T-helper 2 cell treated with Interferon-gamma antibody and Interleukin-4, amounts not matched to agents 5 μg/mL and 100 μg/mL, for 36 hours (primary cell): ENCODE data around the gene SPATC1L.
"Not testable (repeated sequence)": the region's sequence is repeated elsewhere in the genome, so short reads cannot be mapped to it uniquely, and the experiment has no call there.

Experiments used
- DNase-seq: peaks from one replicate; pipeline ENCODE4 v3.0.0; 2021; ENCODE audit warnings: low spot score
- H3K27ac Mint-ChIP-seq: one replicate; pipeline ENCODE4 v1.8.0; 2021; ENCODE audit warnings: mild to moderate bottlenecking, mixed read lengths
- H3K27me3 Mint-ChIP-seq: one replicate; pipeline ENCODE4 v1.8.0; 2021; ENCODE audit warnings: low read depth, mixed read lengths
- H3K36me3 Mint-ChIP-seq: one replicate; pipeline ENCODE4 v1.8.0; 2021; ENCODE audit warnings: low read depth, mixed read lengths
- H3K4me1 Mint-ChIP-seq: one replicate; pipeline ENCODE4 v1.8.0; 2021; ENCODE audit warnings: low read depth, mixed read lengths
- H3K4me3 Mint-ChIP-seq: one replicate; pipeline ENCODE4 v1.8.0; 2022; ENCODE audit warnings: mild to moderate bottlenecking, moderate library complexity, mixed read lengths
- H3K9me3 Mint-ChIP-seq: one replicate; pipeline ENCODE4 v1.8.0; 2021; ENCODE audit warnings: mixed read lengths

Gene SPATC1L

GRCh38 chr21:46141767-46142581, 42.3 kb downstream of the SPATC1L start:
- H3K27ac Mint-ChIP-seq: no peak overlapping the region
- DNase-seq: no peak
- peaks cover 11% of the 10 kb centered on the region for H3K4me1 Mint-ChIP-seq
- H3K4me3 Mint-ChIP-seq: no peak overlapping the region
- no peaks in the 10 kb centered on the region for H3K36me3 Mint-ChIP-seq
- no peaks in the 10 kb centered on the region for H3K27me3 Mint-ChIP-seq
- H3K9me3 Mint-ChIP-seq: no peaks in the 10 kb centered on the region

DNA sequence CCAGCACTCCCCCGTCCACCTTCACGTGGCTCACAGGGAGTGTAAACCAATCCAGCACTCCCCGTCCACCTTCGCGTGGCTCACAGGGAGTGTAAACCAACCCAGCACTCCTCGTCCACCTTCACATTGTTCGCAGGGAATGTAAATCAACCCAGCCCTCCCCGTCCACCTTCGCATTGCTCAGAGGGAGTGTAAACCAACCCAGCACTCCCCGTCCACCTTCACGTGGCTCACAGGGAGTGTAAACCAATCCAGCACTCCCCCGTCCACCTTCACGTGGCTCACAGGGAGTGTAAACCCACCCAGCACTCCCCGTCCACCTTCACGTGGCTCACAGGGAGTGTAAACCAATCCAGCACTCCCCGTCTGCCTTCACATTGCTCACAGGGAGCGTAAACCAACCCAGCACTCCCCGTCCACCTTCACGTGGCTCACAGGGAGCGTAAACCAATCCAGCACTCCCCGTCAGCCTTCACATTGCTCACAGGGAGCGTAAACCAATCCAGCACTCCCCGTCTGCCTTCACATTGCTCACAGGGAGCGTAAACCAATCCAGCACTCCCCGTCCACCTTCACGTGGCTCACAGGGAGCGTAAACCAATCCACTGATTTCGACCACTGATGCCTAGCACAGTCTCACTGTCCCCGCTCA, 43.8 kb downstream of the SPATC1L start:
- not testable (repeated sequence) for H3K27ac Mint-ChIP-seq, H3K27me3 Mint-ChIP-seq, H3K9me3 Mint-ChIP-seq, H3K36me3 Mint-ChIP-seq, DNase-seq, H3K4me3 Mint-ChIP-seq
- peaks cover 11% of the 10 kb centered on the region for H3K4me1 Mint-ChIP-seq

DNA sequence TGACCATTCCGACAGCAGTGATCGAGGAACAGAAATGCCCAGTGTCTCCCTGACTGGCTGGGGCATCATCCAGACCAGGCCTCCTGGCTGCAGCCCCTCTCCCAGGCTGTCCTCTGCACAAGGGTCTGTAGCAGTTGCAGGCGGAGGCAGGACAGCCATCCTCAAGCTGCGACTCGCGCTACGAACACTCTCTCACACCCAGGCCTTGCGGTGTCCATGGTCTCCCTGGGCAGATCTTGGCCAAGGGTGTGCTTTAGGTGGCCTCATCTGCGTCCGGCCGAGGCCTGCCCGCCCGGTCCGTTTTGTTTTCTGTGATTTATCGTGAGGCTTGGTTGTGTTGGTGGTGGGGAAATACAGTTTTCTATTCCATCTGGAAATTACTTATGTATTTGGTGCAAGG, 44.6 kb downstream of the SPATC1L start:
- no peaks in the 10 kb centered on the region for H3K36me3 Mint-ChIP-seq
- H3K27ac Mint-ChIP-seq: no peak overlapping the region
- no peaks in the 10 kb centered on the region for H3K9me3 Mint-ChIP-seq
- DNase-seq: no peak
- H3K4me1 Mint-ChIP-seq: peaks cover 9% of the 10 kb centered on the region
- H3K4me3 Mint-ChIP-seq: no peak overlapping the region
- H3K27me3 Mint-ChIP-seq: no peaks in the 10 kb centered on the region

DNA sequence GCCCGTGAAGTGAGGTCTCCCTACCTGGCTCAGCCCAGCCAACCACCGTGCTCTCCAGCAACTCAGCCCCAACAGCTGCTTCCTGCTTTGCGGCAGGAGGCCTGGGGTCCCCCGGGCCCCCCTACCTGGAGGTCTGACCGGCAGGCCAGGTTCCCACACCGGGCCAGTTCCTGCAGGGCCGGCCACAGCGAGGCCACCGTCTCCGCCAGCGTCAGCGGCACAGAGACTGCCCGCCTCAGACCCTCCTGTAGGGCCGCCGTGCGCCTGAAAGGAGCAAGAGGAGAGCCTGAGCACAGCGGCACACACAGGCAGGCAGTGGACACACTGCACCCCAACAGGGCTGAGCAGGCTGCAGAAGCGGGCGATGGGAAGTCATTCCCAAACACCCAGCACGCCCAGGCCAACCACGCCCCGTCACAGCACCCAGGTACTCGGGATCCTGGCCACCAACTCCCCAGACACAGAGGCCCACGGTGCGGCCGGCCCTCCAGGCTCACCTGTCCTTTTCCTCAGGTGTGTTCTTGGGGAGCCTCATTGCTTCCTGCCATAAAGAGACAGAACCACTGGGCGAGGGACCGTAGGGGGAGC, 45.8 kb downstream of the SPATC1L start:
- H3K36me3 Mint-ChIP-seq: no peaks in the 10 kb centered on the region
- H3K4me3 Mint-ChIP-seq: no peak overlapping the region
- H3K27me3 Mint-ChIP-seq: no peaks in the 10 kb centered on the region
- DNase-seq: no peak
- H3K27ac Mint-ChIP-seq: no peak overlapping the region
- H3K9me3 Mint-ChIP-seq: no peaks in the 10 kb centered on the region
- peaks cover 1% of the 10 kb centered on the region for H3K4me1 Mint-ChIP-seq

DNA sequence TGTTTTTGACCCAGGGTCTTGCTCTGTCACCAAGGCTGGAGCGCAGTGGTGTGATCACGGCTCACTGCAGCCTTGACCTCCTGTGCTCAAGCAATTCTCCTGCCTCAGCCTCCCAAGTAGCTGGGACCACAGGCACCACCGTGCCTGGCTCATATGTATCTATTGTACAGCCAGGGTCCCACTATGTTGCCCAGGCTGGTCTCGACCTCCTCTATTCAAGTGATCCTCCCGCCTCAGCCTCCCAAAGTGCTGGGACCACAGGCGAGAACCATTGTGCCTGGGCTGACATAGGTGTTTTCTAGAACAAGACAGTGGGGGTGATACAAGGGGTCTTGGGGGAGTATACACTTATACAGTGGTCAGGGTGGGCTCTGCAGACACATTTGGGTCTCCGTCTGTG, 46.4 kb downstream of the SPATC1L start:
- Mint-ChIP-seq H3K27ac (no peak overlapping the region), H3K4me3 (no peak overlapping the region), H3K36me3 (no peaks in the 10 kb centered on the region), H3K9me3 (no peaks in the 10 kb centered on the region), H3K27me3 (no peaks in the 10 kb centered on the region), H3K4me1 (no peaks in the 10 kb centered on the region)
- DNase-seq: no peak

DNA sequence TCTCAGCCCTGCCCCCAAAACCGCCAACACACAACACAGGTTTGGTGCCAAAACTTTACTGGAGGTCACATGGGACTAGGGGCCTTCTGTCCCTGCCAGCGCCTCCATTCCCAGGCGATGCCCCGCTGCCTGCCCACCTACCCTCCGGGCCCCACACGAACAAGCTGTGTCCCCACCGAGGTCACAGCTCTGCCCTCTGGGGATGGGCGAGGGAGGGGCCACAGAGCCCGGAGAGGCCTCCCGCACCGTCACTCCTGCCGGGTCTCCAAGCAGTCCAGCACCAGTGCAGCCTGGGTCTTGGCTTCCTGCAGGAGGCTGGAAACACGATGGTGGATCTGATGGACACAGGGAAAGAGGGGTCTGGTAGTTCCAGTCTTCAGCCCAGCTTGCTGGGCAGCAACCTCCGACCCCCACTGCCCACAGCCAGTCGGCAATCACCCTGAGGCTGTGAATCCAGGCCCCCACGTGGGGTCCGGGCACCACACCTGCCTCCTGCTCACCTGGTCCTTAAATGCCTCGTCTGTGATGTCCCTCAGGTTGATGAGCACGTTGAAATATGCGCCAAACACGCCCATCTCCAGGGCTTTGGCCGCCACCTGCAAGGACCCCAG, 47.4 kb downstream of the SPATC1L start:
- no peak overlapping the region for H3K4me3 Mint-ChIP-seq
- no peaks in the 10 kb centered on the region for H3K9me3 Mint-ChIP-seq
- H3K36me3 Mint-ChIP-seq: no peaks in the 10 kb centered on the region
- no peak for DNase-seq
- H3K27me3 Mint-ChIP-seq: no peaks in the 10 kb centered on the region
- no peak overlapping the region for H3K27ac Mint-ChIP-seq
- H3K4me1 Mint-ChIP-seq: no peaks in the 10 kb centered on the region

DNA sequence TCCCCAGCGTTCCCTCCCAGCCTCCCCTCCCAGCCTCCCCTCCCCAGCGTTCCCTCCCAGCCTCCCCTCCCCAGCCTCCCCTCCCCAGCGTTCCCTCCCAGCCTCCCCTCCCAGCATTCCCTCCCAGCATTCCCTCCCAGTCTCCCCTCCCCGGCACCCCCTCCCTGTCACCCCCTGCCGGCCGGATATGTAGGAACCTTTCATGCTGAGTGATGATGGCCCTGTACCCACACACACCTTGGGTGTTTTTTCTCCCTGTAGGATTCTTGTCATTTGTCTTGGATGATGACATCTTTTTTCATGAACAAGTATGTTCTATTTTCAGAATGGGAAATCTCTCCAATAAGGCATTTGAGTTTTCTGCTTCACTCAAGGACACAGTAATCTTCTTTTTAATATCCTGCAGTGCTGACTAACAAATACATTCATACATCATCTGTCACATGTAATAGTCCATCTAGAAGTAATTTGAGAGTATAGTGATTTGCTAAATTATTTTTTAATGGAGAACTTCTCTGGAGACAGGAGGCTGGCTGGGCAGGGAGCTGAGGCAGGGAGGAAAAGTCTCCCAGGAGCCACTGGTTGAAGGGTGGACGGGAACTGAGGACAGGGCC, 48.4 kb downstream of the SPATC1L start:
- Mint-ChIP-seq H3K9me3 (no peaks in the 10 kb centered on the region), H3K36me3 (no peaks in the 10 kb centered on the region), H3K4me1 (no peaks in the 10 kb centered on the region), H3K4me3 (no peak overlapping the region), H3K27me3 (no peaks in the 10 kb centered on the region), H3K27ac (no peak overlapping the region)
- no peak for DNase-seq

- H3K4me3 Mint-ChIP-seq: no peak overlapping the region
Measured at GRCh38 chr21:46131838-46132651, 52.2 kb downstream of the SPATC1L start.

GRCh38 chr21:46131588-46131837, 52.7 kb downstream of the SPATC1L start:
- DNase-seq: no peak
- Mint-ChIP-seq H3K4me1 (no peaks in the 10 kb centered on the region), H3K36me3 (no peaks in the 10 kb centered on the region)

More at GRCh38 chr21:46131838-46132651, 52.2 kb downstream of the SPATC1L start:
- Mint-ChIP-seq H3K9me3 (no peaks in the 10 kb centered on the region), H3K27ac (no peak overlapping the region), H3K4me1 (no peaks in the 10 kb centered on the region), H3K36me3 (no peaks in the 10 kb centered on the region), H3K27me3 (no peaks in the 10 kb centered on the region)
- DNase-seq: no peak

GRCh38 chr21:46130831-46131587, 53.2 kb downstream of the SPATC1L start:
- Mint-ChIP-seq H3K4me1 (no peaks in the 10 kb centered on the region), H3K27me3 (no peaks in the 10 kb centered on the region), H3K27ac (no peak overlapping the region), H3K4me3 (no peak overlapping the region), H3K9me3 (no peaks in the 10 kb centered on the region), H3K36me3 (no peaks in the 10 kb centered on the region)
- DNase-seq: no peak

More at GRCh38 chr21:46131588-46131837, 52.7 kb downstream of the SPATC1L start:
- Mint-ChIP-seq H3K27me3 (no peaks in the 10 kb centered on the region), H3K9me3 (no peaks in the 10 kb centered on the region), H3K4me3 (no peak overlapping the region), H3K27ac (no peak overlapping the region)

GRCh38 chr21:46129846-46130651, 54.2 kb downstream of the SPATC1L start:
- Mint-ChIP-seq H3K9me3 (no peaks in the 10 kb centered on the region), H3K27me3 (no peaks in the 10 kb centered on the region), H3K4me3 (no peak overlapping the region), H3K4me1 (no peaks in the 10 kb centered on the region), H3K27ac (no peak overlapping the region), H3K36me3 (no peaks in the 10 kb centered on the region)
- no peak for DNase-seq

GRCh38 chr21:46128933-46129571, 55.2 kb downstream of the SPATC1L start:
- Mint-ChIP-seq H3K36me3 (no peaks in the 10 kb centered on the region), H3K4me1 (no peaks in the 10 kb centered on the region), H3K4me3 (no peak overlapping the region), H3K27ac (no peak overlapping the region), H3K9me3 (no peaks in the 10 kb centered on the region), H3K27me3 (no peaks in the 10 kb centered on the region)
- DNase-seq: no peak
